WTC11 (cell line): ENCODE data around the gene CD164L2.

Experiments
- CTCF ChIP-seq: fragments of 200-600 bp; IDR thresholded peaks from 2 replicates; pipeline ENCODE4 v1.8.0; 2022; ENCODE audit warnings: antibody characterized with exemption
- HMGXB4 ChIP-seq: sonication (generic); formaldehyde crosslinking; IDR thresholded peaks from 2 replicates; pipeline ENCODE4 v1.8.1; 2023; ENCODE audit warnings: mild to moderate bottlenecking, moderate library complexity, missing genetic modification reagents
- IRF2 ChIP-seq: sonication (generic); formaldehyde crosslinking; IDR thresholded peaks from 2 replicates; pipeline ENCODE4 v1.8.0; 2022; ENCODE audit warnings: low read depth, missing genetic modification reagents, borderline replicate concordance
- MAX ChIP-seq: sonication (generic); formaldehyde crosslinking; IDR thresholded peaks from 2 replicates; pipeline ENCODE4 v1.8.0; 2022; ENCODE audit warnings: mild to moderate bottlenecking, missing genetic modification reagents
- ZSCAN18 ChIP-seq: fragments of 250-450 bp; sonication (Bioruptor Pico); IDR thresholded peaks from 2 replicates; pipeline ENCODE4 v2.1.2; 2022; ENCODE audit warnings: mild to moderate bottlenecking, moderate library complexity

- TF ChIP-seq HMGXB4 (CRISPR knock-in tag), result no peak
- no peak for TF ChIP-seq IRF2
- no peak for TF ChIP-seq MAX (CRISPR knock-in tag)
- TF ChIP-seq ZSCAN18 (CRISPR knock-in tag), result no peak
- no peak for TF ChIP-seq CTCF
Measured at GRCh38 chr1:27361553-27361952, 21.6 kb downstream of the CD164L2 start.
